Measurements from ENCODE around the gene DCC.

DNA sequence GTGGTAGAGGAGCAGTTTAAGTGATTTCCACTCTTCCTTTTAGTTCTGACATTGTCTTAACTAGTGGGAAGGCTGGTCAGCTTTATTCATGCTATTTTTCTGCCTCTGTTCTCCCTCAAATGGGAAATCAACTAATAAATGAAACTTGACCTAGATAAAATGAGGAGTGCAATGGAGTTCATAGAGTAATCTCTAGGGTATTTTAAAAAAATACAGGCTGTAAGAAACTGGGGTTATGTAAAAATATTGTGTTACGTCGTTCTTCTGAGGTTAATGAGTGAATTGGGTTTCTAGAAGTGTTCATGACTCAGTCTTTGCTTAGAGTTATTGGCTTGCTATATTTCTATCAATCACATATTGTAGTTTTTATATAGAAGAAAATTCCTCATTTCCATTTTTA lies 1150.0 kb downstream of the DCC start:
- TF ChIP-seq POLR2A (IDR thresholded peaks at IDR 0.05; ENCODE audit: low read length) (no peak), HOXB13 (CRISPR knock-in tag; IDR thresholded peaks at IDR 0.05; ENCODE audit: low read depth) (no peak), CTCF (IDR thresholded peaks at IDR 0.05) (no peak), JUN (IDR thresholded peaks at IDR 0.05) (no peak), FOXS1 (CRISPR knock-in tag; IDR thresholded peaks at IDR 0.05) (no peak), MAFK (IDR thresholded peaks at IDR 0.05; ENCODE audit: partially characterized antibody) (no peak), RFX5 (IDR thresholded peaks at IDR 0.05) (no peak), HMGXB4 (CRISPR knock-in tag; IDR thresholded peaks at IDR 0.05; ENCODE audit: borderline replicate concordance) (no peak), FOSL2 (IDR thresholded peaks at IDR 0.05) (no peak), FOSL2 (CRISPR knock-in tag; IDR thresholded peaks at IDR 0.05) (no peak), MYC (IDR thresholded peaks at IDR 0.05; ENCODE audit: borderline replicate concordance, low read length) (no peak), ZFP36 (IDR thresholded peaks at IDR 0.05; ENCODE audit: borderline replicate concordance, partially characterized antibody) (no peak), ESRRA (IDR thresholded peaks at IDR 0.05; ENCODE audit: borderline replicate concordance, low read length) (no peak), CEBPB (IDR thresholded peaks at IDR 0.05) (no peak)
- TF ChIP-seq, protein P1, sequence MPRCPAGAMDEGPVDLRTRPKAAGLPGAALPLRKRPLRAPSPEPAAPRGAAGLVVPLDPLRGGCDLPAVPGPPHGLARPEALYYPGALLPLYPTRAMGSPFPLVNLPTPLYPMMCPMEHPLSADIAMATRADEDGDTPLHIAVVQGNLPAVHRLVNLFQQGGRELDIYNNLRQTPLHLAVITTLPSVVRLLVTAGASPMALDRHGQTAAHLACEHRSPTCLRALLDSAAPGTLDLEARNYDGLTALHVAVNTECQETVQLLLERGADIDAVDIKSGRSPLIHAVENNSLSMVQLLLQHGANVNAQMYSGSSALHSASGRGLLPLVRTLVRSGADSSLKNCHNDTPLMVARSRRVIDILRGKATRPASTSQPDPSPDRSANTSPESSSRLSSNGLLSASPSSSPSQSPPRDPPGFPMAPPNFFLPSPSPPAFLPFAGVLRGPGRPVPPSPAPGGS (IDR thresholded peaks at IDR 0.05): no peak

Data from A549 (cell line).